GM11168 (cell line): ENCODE data around the gene API5.

Experiments used
- in situ Hi-C: fragments of 300-500 bp; cut with MboI; formaldehyde crosslinking; loops from one replicate; pipeline ENCODE4 v1.12.0; 2022; ENCODE audit warnings: low sequenced_read_pairs; ENCODE audit not compliant: unreplicated experiment

API5 gene

GRCh38 chr11:43358801-43359421 is 47.1 kb downstream of the API5 start, which contains the start of gene TTC17:
Gene TTC17, plus strand, starts transcription at chr11:43358920. Its CDS starts 35 bp downstream, at chr11:43358955.
- in situ Hi-C loops: loop anchor here (5.0 kb wide), 1 partner anchor 37 kb away; no protein-coding TSS in a partner anchor

GRCh38 chr11:43359422-43359818 is 47.6 kb downstream of the API5 start:
- in situ Hi-C loops: loop anchor here (5.0 kb wide), 1 partner anchor 37 kb away; no protein-coding TSS in a partner anchor

GRCh38 chr11:43360361-43361032 is 48.7 kb downstream of the API5 start:
- in situ Hi-C loops: no loop called here

GRCh38 chr11:43366677-43367076 is 54.9 kb downstream of the API5 start:
- in situ Hi-C loops: no loop called here

GRCh38 chr11:43367382-43368178 is 55.8 kb downstream of the API5 start:
- in situ Hi-C loops: no loop called here

- in situ Hi-C loops: no loop called here
These were observed 64.3 kb downstream of the API5 start for GRCh38 chr11:43376065-43376464.

GRCh38 chr11:43376594-43376993 is 64.8 kb downstream of the API5 start:
- in situ Hi-C loops: no loop called here

- in situ Hi-C loops: no loop called here
These were observed 65.6 kb downstream of the API5 start for GRCh38 chr11:43377389-43377788.

- in situ Hi-C loops: no loop called here
These were observed 67.1 kb downstream of the API5 start for GRCh38 chr11:43378897-43379296.

GRCh38 chr11:43381802-43382201 is 70.0 kb downstream of the API5 start:
- in situ Hi-C loops: no loop called here

GRCh38 chr11:43382614-43383013 is 70.8 kb downstream of the API5 start:
- in situ Hi-C loops: no loop called here

- in situ Hi-C loops: no loop called here
These were observed 72.6 kb downstream of the API5 start for GRCh38 chr11:43384393-43384792.

- in situ Hi-C loops: no loop called here
These were observed 80.9 kb downstream of the API5 start for GRCh38 chr11:43392713-43393112.

- in situ Hi-C loops: no loop called here
These were observed 82.1 kb downstream of the API5 start for GRCh38 chr11:43393765-43394355.
